Stomach smooth muscle (tissue), 2 donors: ENCODE data around the gene HTR1B.

Experiments used
- H3K27ac ChIP-seq: one replicate; pipeline ENCODE4 v1.7.0; 2013; ENCODE audit warnings: mild to moderate bottlenecking, low read length, inconsistent platforms
- H3K27me3 ChIP-seq, 2 donors: one replicate each; pipeline ENCODE4 v1.7.0; 2013; ENCODE audit warnings: low read length in 2 of 2; ENCODE audit not compliant: insufficient read depth in 2 of 2, control insufficient read depth in 1 of 2
- H3K36me3 ChIP-seq, 2 donors: one replicate each; pipeline ENCODE4 v1.7.0; 2013; ENCODE audit warnings: low read length in 2 of 2; ENCODE audit not compliant: control insufficient read depth in 2 of 2, insufficient read depth in 2 of 2
- H3K4me1 ChIP-seq: one replicate; pipeline ENCODE4 v1.7.0; 2013; ENCODE audit warnings: low read length; ENCODE audit not compliant: control insufficient read depth, insufficient read depth
- H3K4me3 ChIP-seq, 2 donors: one replicate each; pipeline ENCODE4 v1.7.0; 2013; ENCODE audit warnings: low read length in 2 of 2
- H3K9ac ChIP-seq, 2 donors: one replicate each; pipeline ENCODE4 v1.7.0; 2013; ENCODE audit warnings: low read length in 2 of 2, mild to moderate bottlenecking in 1 of 2
- H3K9me3 ChIP-seq, 2 donors: one replicate each; pipeline ENCODE4 v1.7.0; 2013; ENCODE audit warnings: low read length in 2 of 2; ENCODE audit not compliant: control insufficient read depth in 2 of 2
- donor health status: healthy.
- donor health status: Pancreatic carcinoma.

The HTR1B gene

DNA sequence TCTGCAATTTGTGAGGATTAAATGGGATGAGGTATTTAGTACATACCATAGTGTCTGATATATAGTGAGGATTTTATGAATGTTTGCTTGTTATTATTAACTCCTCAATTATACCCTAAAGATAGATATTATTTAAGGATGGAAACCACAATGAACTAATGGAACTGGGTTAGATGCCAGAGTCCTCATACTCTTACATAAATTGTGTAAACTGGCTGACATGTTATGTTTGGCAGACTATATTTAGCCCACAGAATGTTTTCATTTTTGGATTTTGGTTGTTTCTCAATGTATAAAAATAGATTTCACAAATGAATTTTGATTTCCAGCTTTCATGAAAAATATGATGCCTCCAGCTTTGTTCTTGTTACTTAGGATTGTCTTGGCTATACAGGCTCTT, 37.6 kb downstream of the HTR1B start:
- no peak overlapping the region for H3K9ac ChIP-seq
- H3K27ac ChIP-seq: no peak overlapping the region
- H3K4me1 ChIP-seq: no peaks in the 10 kb centered on the region
- H3K27me3 ChIP-seq: no peaks in the 10 kb centered on the region
- no peak overlapping the region for H3K4me3 ChIP-seq
- no peaks in the 10 kb centered on the region for H3K9me3 ChIP-seq
- H3K36me3 ChIP-seq: no peaks in the 10 kb centered on the region

DNA sequence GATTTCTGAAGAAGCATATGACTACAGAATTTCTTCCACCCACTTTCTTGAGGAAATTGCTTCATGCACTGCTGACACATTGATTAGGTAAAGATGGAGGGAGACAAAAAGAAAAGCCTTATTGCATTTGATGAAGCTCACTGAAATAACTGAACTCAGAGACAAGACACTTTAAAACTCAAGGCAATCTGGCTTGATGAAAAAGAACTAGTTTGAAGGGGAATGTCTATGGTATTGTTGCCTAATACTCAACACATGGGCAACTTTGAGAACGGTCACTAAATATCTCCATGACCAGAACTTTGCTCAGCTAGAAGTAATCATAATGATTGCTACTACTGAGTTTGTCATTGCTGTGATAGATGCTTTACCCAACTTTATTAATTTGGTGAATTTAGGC, 38.1 kb downstream of the HTR1B start:
- Histone ChIP-seq H3K4me3 (no peak overlapping the region), H3K9ac (no peak overlapping the region), H3K9me3 (no peaks in the 10 kb centered on the region), H3K27me3 (no peaks in the 10 kb centered on the region), H3K4me1 (no peaks in the 10 kb centered on the region), H3K27ac (no peak overlapping the region), H3K36me3 (no peaks in the 10 kb centered on the region)

DNA sequence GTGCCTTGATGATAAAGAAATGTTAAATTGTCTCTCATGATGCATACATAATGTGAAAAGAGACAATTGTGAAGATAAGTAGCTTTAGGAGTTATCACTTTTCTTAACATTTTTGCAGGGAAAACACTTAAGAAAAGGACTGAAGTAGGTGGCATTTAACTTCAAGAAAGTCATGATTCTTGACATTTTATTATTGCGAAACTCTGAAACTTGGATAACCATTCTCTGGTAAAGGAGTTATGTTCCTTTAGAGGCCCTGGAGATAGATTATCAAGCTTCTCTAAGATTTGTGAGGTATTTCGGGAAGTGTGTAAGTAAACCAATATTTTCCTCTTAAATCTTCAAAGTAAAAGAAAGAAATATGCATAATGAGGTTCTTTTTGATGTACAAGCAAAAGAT, 38.5 kb downstream of the HTR1B start:
- H3K9me3 ChIP-seq: no peaks in the 10 kb centered on the region
- no peaks in the 10 kb centered on the region for H3K27me3 ChIP-seq
- no peak overlapping the region for H3K27ac ChIP-seq
- no peaks in the 10 kb centered on the region for H3K36me3 ChIP-seq
- H3K9ac ChIP-seq: no peak overlapping the region
- H3K4me1 ChIP-seq: no peaks in the 10 kb centered on the region
- no peak overlapping the region for H3K4me3 ChIP-seq

DNA sequence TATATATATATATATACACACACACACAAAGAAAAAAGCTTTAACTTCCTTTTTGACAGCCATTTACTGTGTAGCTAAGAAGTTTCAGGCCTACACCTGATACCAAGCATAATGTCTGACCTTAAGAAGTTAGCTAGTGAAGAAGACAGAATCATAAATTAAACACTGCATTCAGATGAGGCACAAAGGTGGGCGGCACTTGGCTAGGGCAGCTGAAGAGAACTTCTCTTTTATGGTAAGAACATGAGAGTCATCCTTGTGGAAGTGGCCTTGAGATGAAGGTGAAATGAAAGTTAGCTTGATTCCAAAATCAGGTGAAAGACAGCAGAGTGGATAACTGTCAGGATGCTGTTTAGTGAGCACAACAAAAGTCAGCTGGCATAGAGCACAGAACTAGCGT, 46.5 kb downstream of the HTR1B start:
- H3K9me3 ChIP-seq: no peaks in the 10 kb centered on the region
- no peaks in the 10 kb centered on the region for H3K36me3 ChIP-seq
- H3K27me3 ChIP-seq: no peaks in the 10 kb centered on the region
- no peak overlapping the region for H3K27ac ChIP-seq
- no peak overlapping the region for H3K9ac ChIP-seq
- no peak overlapping the region for H3K4me3 ChIP-seq
- H3K4me1 ChIP-seq: no peaks in the 10 kb centered on the region

DNA sequence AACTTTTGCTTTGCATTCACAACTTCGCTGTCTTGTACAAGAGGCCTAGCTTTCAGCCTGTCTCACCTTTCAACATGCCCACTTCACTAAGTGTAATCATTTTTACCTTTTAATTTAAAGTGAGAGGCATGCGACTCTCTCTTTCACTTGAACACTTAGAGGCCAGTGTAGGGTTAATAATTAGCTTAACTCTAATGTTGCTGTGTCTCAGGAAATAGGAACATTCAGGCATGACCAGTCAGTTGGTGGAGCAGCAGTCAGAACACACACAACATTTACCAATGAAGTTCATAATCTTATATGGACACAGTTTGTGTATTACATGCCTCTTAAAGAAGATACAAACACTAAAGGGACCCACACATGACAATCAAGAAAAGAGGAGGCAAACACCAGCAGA, 47.6 kb downstream of the HTR1B start:
- H3K36me3 ChIP-seq: no peaks in the 10 kb centered on the region
- no peak overlapping the region for H3K9ac ChIP-seq
- H3K4me3 ChIP-seq: no peak overlapping the region
- H3K9me3 ChIP-seq: no peaks in the 10 kb centered on the region
- no peaks in the 10 kb centered on the region for H3K27me3 ChIP-seq
- H3K27ac ChIP-seq: no peak overlapping the region
- H3K4me1 ChIP-seq: no peaks in the 10 kb centered on the region
